Immature natural killer cell (primary cell): ENCODE data around the gene RPL22. TPM values are rescaled to one million over a fixed set of nuclear protein-coding genes. Genes with fewer than 3 reads are reported as not detected.

Experiments used
- DNase-seq, 3 donors: peaks; one replicate each; pipeline ENCODE4 v3.0.0; 2022; ENCODE audit warnings: mixed read lengths in 1 of 3
- H3K27ac Mint-ChIP-seq, 6 donors: one replicate each; pipeline ENCODE4 v1.8.0; 2020; ENCODE audit warnings: mixed read lengths in 6 of 6, mild to moderate bottlenecking in 5 of 6, inconsistent platforms in 4 of 6, moderate library complexity in 3 of 6
- H3K27me3 Mint-ChIP-seq, 3 donors: one replicate each; pipeline ENCODE4 v1.8.0; 2020 to 2021; ENCODE audit warnings: low read depth in 3 of 3, mild to moderate bottlenecking in 3 of 3, mixed read lengths in 3 of 3, moderate library complexity in 3 of 3, inconsistent platforms in 1 of 3
- H3K36me3 Mint-ChIP-seq, 3 donors: one replicate each; pipeline ENCODE4 v1.8.0; 2020; ENCODE audit warnings: mixed read lengths in 3 of 3, inconsistent platforms in 2 of 3, mild to moderate bottlenecking in 2 of 3
- H3K4me1 Mint-ChIP-seq, 2 donors: one replicate each; pipeline ENCODE4 v1.8.0; 2020; ENCODE audit warnings: inconsistent platforms in 2 of 2, mild to moderate bottlenecking in 2 of 2, mixed read lengths in 2 of 2, moderate library complexity in 1 of 2
- H3K4me3 Mint-ChIP-seq, 5 donors: one replicate each; pipeline ENCODE4 v1.8.0; 2020; ENCODE audit warnings: mild to moderate bottlenecking in 5 of 5, mixed read lengths in 5 of 5, inconsistent platforms in 3 of 5, moderate library complexity in 3 of 5
- H3K9me3 Mint-ChIP-seq, 6 donors: one replicate each; pipeline ENCODE4 v1.8.0; 2020; ENCODE audit warnings: mild to moderate bottlenecking in 6 of 6, mixed read lengths in 6 of 6, inconsistent platforms in 4 of 6, moderate library complexity in 3 of 6
- polyA plus RNA-seq, 3 donors: library from polyadenylated mRNA; unstranded; fragments of 300-500 nt; fragmentation: Illumina TruSeq; gene quantifications; one replicate each; pipeline ENCODE4 v1.2.3, GENCODE V29; 2021

Gene RPL22
- 100 to 1,000 TPM in 2 of 3 donors, 10 to 100 TPM in 1; 62.3 to 129 (median 124) TPM for polyA plus RNA-seq

- Mint-ChIP-seq H3K27me3 (peaks cover 4 to 8% (median 5%) of the 10 kb centered on the region in 3 donors), H3K4me3 (peak within 1 kb of the TSS; percentile 87 to 99 (median 97)), H3K27ac (peak within 1 kb of the TSS; percentile 89 to 97 (median 95)), H3K36me3 (peaks cover 4 to 12% (median 9%) of the 10 kb centered on the region in 3 donors), H3K4me1 (peaks cover 45 to 51% of the 10 kb centered on the region in 2 donors), H3K9me3 (no peaks in the 10 kb centered on the region)
- peak; percentile 93 to 94 (median 94) for DNase-seq
These were observed at the start of gene RPL22 for GRCh38 chr1:6199298-6200187. TSS of gene RPL22 (minus strand) at chr1:6199595. CDS start at chr1:6199573, 22 bp downstream.

GRCh38 chr1:6248161-6248776 is 48.9 kb upstream of the RPL22 start:
- Mint-ChIP-seq H3K36me3 (no peaks in the 10 kb centered on the region), H3K4me1 (peaks cover 5 to 11% of the 10 kb centered on the region in 2 donors), H3K9me3 (no peaks in the 10 kb centered on the region), H3K27ac (peak overlapping the region in 1 of 6 donors; percentile 22), H3K4me3 (no peak overlapping the region), H3K27me3 (peaks cover 12 to 24% (median 22%) of the 10 kb centered on the region in 3 donors)
- no peak for DNase-seq

- no peaks in the 10 kb centered on the region for H3K36me3 Mint-ChIP-seq
- peaks cover 12 to 24% (median 24%) of the 10 kb centered on the region in 3 donors for H3K27me3 Mint-ChIP-seq
- H3K9me3 Mint-ChIP-seq = no peaks in the 10 kb centered on the region
- H3K4me3 Mint-ChIP-seq = peak overlapping the region in 1 of 5 donors; percentile 23
- no peak for DNase-seq
- H3K4me1 Mint-ChIP-seq = peaks cover 5 to 11% of the 10 kb centered on the region in 2 donors
- no peak overlapping the region for H3K27ac Mint-ChIP-seq
These were observed 48.3 kb upstream of the RPL22 start for GRCh38 chr1:6247651-6248050.

- no peak overlapping the region for H3K27ac Mint-ChIP-seq
- H3K27me3 Mint-ChIP-seq = peaks cover 12 to 24% (median 24%) of the 10 kb centered on the region in 3 donors
- H3K36me3 Mint-ChIP-seq = no peaks in the 10 kb centered on the region
- DNase-seq = peak; percentile 74 to 78 (median 77)
- H3K4me1 Mint-ChIP-seq = peaks cover 5 to 11% of the 10 kb centered on the region in 2 donors
- H3K4me3 Mint-ChIP-seq = peak overlapping the region in 4 of 5 donors; percentile 38 to 72 (median 62)
- no peaks in the 10 kb centered on the region for H3K9me3 Mint-ChIP-seq
These were observed 47.4 kb upstream of the RPL22 start for GRCh38 chr1:6246497-6247467.

- H3K27ac Mint-ChIP-seq = no peak overlapping the region
- no peaks in the 10 kb centered on the region for H3K9me3 Mint-ChIP-seq
- H3K27me3 Mint-ChIP-seq = peaks cover 15 to 29% (median 26%) of the 10 kb centered on the region in 3 donors
These were observed 46.6 kb upstream of the RPL22 start for GRCh38 chr1:6245869-6246496.

GRCh38 chr1:6245086-6245868 is 45.9 kb upstream of the RPL22 start:
- H3K27ac Mint-ChIP-seq = no peak overlapping the region
- H3K4me1 Mint-ChIP-seq = peaks cover 5 to 13% of the 10 kb centered on the region in 2 donors
- no peaks in the 10 kb centered on the region for H3K36me3 Mint-ChIP-seq
- H3K27me3 Mint-ChIP-seq = peaks cover 15 to 29% (median 29%) of the 10 kb centered on the region in 3 donors
- H3K9me3 Mint-ChIP-seq = no peaks in the 10 kb centered on the region
- H3K4me3 Mint-ChIP-seq = no peak overlapping the region
- peak; percentile 76 to 82 (median 77) for DNase-seq

More at GRCh38 chr1:6245869-6246496, 46.6 kb upstream of the RPL22 start:
- Mint-ChIP-seq H3K4me3 (no peak overlapping the region), H3K36me3 (no peaks in the 10 kb centered on the region), H3K4me1 (peaks cover 5 to 13% of the 10 kb centered on the region in 2 donors)
- DNase-seq = peak in 1 of 3 donors; percentile 18

- peaks cover 13 to 35% (median 29%) of the 10 kb centered on the region in 3 donors for H3K27me3 Mint-ChIP-seq
- no peak overlapping the region for H3K4me3 Mint-ChIP-seq
- no peaks in the 10 kb centered on the region for H3K9me3 Mint-ChIP-seq
- H3K27ac Mint-ChIP-seq = no peak overlapping the region
- no peak for DNase-seq
- H3K4me1 Mint-ChIP-seq = peaks cover 5 to 11% of the 10 kb centered on the region in 2 donors
- no peaks in the 10 kb centered on the region for H3K36me3 Mint-ChIP-seq
These were observed 45.1 kb upstream of the RPL22 start for GRCh38 chr1:6244401-6245049.

GRCh38 chr1:6243993-6244392 is 44.6 kb upstream of the RPL22 start, which contains the start of gene HES3:
TSS of gene HES3 (plus strand) at chr1:6244179. CDS start at chr1:6244366, 187 bp downstream.
- no peaks in the 10 kb centered on the region for H3K9me3 Mint-ChIP-seq
- H3K27me3 Mint-ChIP-seq = peaks cover 13 to 38% (median 34%) of the 10 kb centered on the region in 3 donors
- DNase-seq = no peak

GRCh38 chr1:6243053-6243834 is 43.8 kb upstream of the RPL22 start:
- Mint-ChIP-seq H3K9me3 (no peaks in the 10 kb centered on the region), H3K27me3 (peaks cover 13 to 41% (median 34%) of the 10 kb centered on the region in 3 donors), H3K4me3 (no peak overlapping the region), H3K36me3 (no peaks in the 10 kb centered on the region), H3K27ac (no peak overlapping the region), H3K4me1 (peaks cover 5 to 9% of the 10 kb centered on the region in 2 donors)
- no peak for DNase-seq

More at GRCh38 chr1:6243993-6244392, 44.6 kb upstream of the RPL22 start, which contains the start of gene HES3:
- Mint-ChIP-seq H3K27ac (no peak within 1 kb of the TSS), H3K4me1 (peaks cover 5 to 11% of the 10 kb centered on the region in 2 donors), H3K36me3 (no peaks in the 10 kb centered on the region), H3K4me3 (no peak within 1 kb of the TSS)

- DNase-seq = no peak
- H3K9me3 Mint-ChIP-seq = no peaks in the 10 kb centered on the region
- H3K27me3 Mint-ChIP-seq = peaks cover 12 to 38% (median 33%) of the 10 kb centered on the region in 3 donors
- no peaks in the 10 kb centered on the region for H3K36me3 Mint-ChIP-seq
- no peak overlapping the region for H3K27ac Mint-ChIP-seq
- no peak overlapping the region for H3K4me3 Mint-ChIP-seq
- peaks cover 5 to 6% of the 10 kb centered on the region in 2 donors for H3K4me1 Mint-ChIP-seq
These were observed 42.7 kb upstream of the RPL22 start for GRCh38 chr1:6241887-6242740.
